Endothelial cell of umbilical vein (primary cell): ENCODE results near the gene ASTE1. TPM values are rescaled to one million over a fixed set of nuclear protein-coding genes. Genes with fewer than 3 reads are reported as not detected.
"Not testable (repeated sequence)": the region's sequence is repeated elsewhere in the genome, so short reads cannot be mapped to it uniquely, and the experiment has no call there.

Source experiments
- BruUV-seq: library from RNA; stranded (reverse); fragments of 400-500 nt; replicated peaks from 2 replicates; lab custom pipeline; 2021; lab: Mats Ljungman, UMichigan
- CTCF ChIA-PET: fragments of 300-600, 350-600 bp; sonication (Branson Sonifier 250); formaldehyde crosslinking; loops from one replicate; lab custom pipeline; 2021; ENCODE audit warnings: antibody characterized with exemption, inconsistent platforms; lab: Charles Lee
- POLR2A ChIA-PET: fragments of 300-600, 350-600 bp; sonication (Branson Sonifier 250); formaldehyde crosslinking; loops from one replicate; lab custom pipeline; 2021; ENCODE audit warnings: antibody characterized with exemption, inconsistent platforms; lab: Charles Lee
- DNase-seq: peaks from one replicate; pipeline ENCODE4 v3.0.0-alpha.2; 2011; ENCODE audit warnings: low read depth, low spot score
- FAIRE-seq: peaks from 2 replicates; lab custom pipeline; 2011; peaks lifted over from hg19 to GRCh38; lab: Jason Lieb, UNC
- H2AFZ ChIP-seq: 2 replicates; pipeline ENCODE4 v1.6.0; 2012; ENCODE audit warnings: low read depth, low read length, control low read depth, inconsistent platforms
- H3K27ac ChIP-seq: 2 replicates; pipeline ENCODE4 v1.5.1; 2011; ENCODE audit warnings: low read depth, mild to moderate bottlenecking, control low read depth, low read length, moderate library complexity; ENCODE audit not compliant: insufficient read depth
- H3K27me3 ChIP-seq, 2 experiments: 2 replicates each; pipeline versions ENCODE4 v1.6.0 to v1.6.1; 2011; ENCODE audit warnings: low read length in 2 of 2, mixed read lengths in 1 of 2; ENCODE audit not compliant: control insufficient read depth in 2 of 2, insufficient read depth in 2 of 2
- H3K36me3 ChIP-seq, 2 experiments: 2 replicates in 1 of 2; 3 replicates in 1 of 2; pipeline ENCODE4 v1.5.1; 2011; ENCODE audit warnings: low read length in 2 of 2, mild to moderate bottlenecking in 1 of 2, moderate library complexity in 1 of 2; ENCODE audit not compliant: control insufficient read depth in 2 of 2, insufficient read depth in 2 of 2; ENCODE audit errors: extremely low read depth in 1 of 2
- H3K4me1 ChIP-seq: 3 replicates; pipeline ENCODE4 v1.5.1; 2011; ENCODE audit warnings: mild to moderate bottlenecking, low read length; ENCODE audit not compliant: control insufficient read depth, insufficient read depth; ENCODE audit errors: extremely low read depth
- H3K4me2 ChIP-seq: 2 replicates; pipeline ENCODE4 v1.6.1; 2011; ENCODE audit warnings: low read length, control low read depth, mixed read lengths; ENCODE audit not compliant: insufficient read depth
- H3K4me3 ChIP-seq, 3 experiments: fragments of 200-600 bp in 1 of 3; sonication (generic), shearing (Covaris generic) in 1 of 3; replicated peaks in 1 of 3; 2 replicates each; pipeline ENCODE4 v1.5.1; 2011 to 2016; ENCODE audit warnings: control low read depth in 3 of 3, low read length in 3 of 3, mild to moderate bottlenecking in 2 of 3, inconsistent platforms in 1 of 3, low read depth in 1 of 3, moderate library complexity in 1 of 3; ENCODE audit not compliant: insufficient read depth in 1 of 3
- H3K79me2 ChIP-seq: 2 replicates; pipeline ENCODE4 v1.6.0; 2012; ENCODE audit warnings: low read length, inconsistent platforms; ENCODE audit not compliant: control insufficient read depth, insufficient read depth
- H3K9ac ChIP-seq: replicated peaks from 2 replicates; pipeline ENCODE3; 2011; ENCODE audit warnings: low read length, control low read depth; ENCODE audit not compliant: insufficient read depth; ENCODE audit errors: extremely low read depth
- H3K9me1 ChIP-seq: replicated peaks from 3 replicates; pipeline ENCODE4 v1.6.0; 2011; ENCODE audit warnings: mild to moderate bottlenecking, low read length; ENCODE audit not compliant: control insufficient read depth, insufficient read depth; ENCODE audit errors: extremely low read depth
- H3K9me3 ChIP-seq: replicated peaks from 2 replicates; pipeline ENCODE4 v1.5.1; 2012; ENCODE audit warnings: low read length, inconsistent platforms; ENCODE audit not compliant: control insufficient read depth, insufficient read depth
- H4K20me1 ChIP-seq: replicated peaks from 2 replicates; pipeline ENCODE3; 2011; ENCODE audit warnings: mild to moderate bottlenecking, low read length; ENCODE audit not compliant: control insufficient read depth, insufficient read depth; ENCODE audit errors: extremely low read depth
- EZH2 ChIP-seq: IDR thresholded peaks from 2 replicates; pipeline ENCODE4 v1.6.1; 2012; ENCODE audit warnings: borderline replicate concordance, low read depth, mild to moderate bottlenecking, moderate library complexity, low read length, inconsistent platforms; ENCODE audit not compliant: severe bottlenecking
- FOS ChIP-seq: IDR thresholded peaks from 2 replicates; pipeline ENCODE4 v1.6.1; 2011; ENCODE audit warnings: mild to moderate bottlenecking, low read length, moderate library complexity, borderline replicate concordance; ENCODE audit not compliant: insufficient read depth
- GATA2 ChIP-seq: IDR thresholded peaks from 2 replicates; pipeline ENCODE4 v1.7.0; 2011; ENCODE audit warnings: low read depth, mild to moderate bottlenecking, moderate library complexity, mixed read lengths, low read length; ENCODE audit not compliant: insufficient read length, insufficient read depth
- JUN ChIP-seq: IDR thresholded peaks from 2 replicates; pipeline ENCODE4 v1.6.1; 2011; ENCODE audit warnings: borderline replicate concordance, low read depth; ENCODE audit not compliant: insufficient read length, insufficient read depth
- MYC ChIP-seq: IDR thresholded peaks from one replicate; pipeline ENCODE4 v1.6.1; 2011; ENCODE audit warnings: mild to moderate bottlenecking, low read depth, low read length
- POLR2A ChIP-seq: IDR thresholded peaks from 2 replicates; pipeline ENCODE4 v1.6.1; 2012; ENCODE audit warnings: low read depth, mild to moderate bottlenecking, control low read depth, low read length
- POLR2AphosphoS5 ChIP-seq: IDR thresholded peaks from 2 replicates; pipeline ENCODE4 v1.6.1; 2012; ENCODE audit warnings: low read depth, mild to moderate bottlenecking, control low read depth, low read length, moderate library complexity; ENCODE audit not compliant: insufficient read depth
- dilution Hi-C: fragments of 300-500 bp; cut with MboI; formaldehyde crosslinking; loops from one replicate; pipeline ENCODE4 v1.15.0; 2019; ENCODE audit warnings: low sequenced_read_pairs; ENCODE audit not compliant: extremely low pct_ligation_motif_present
- intact Hi-C: fragments of 100-400 bp; cut with micrococcal nuclease; formaldehyde crosslinking; loops from one replicate; pipeline ENCODE4 v1.10.0; 2022
- polyA plus RNA-seq, 4 experiments: library from polyadenylated mRNA; depleted of rRNA in 3 of 4; stranded (reverse) in 3 of 4; unstranded in 1 of 4; fragments of >200 nt; gene quantifications; 2 replicates each; pipeline versions ENCODE4 v1.2.1 to v1.2.3, GENCODE V29; 2011 to 2012; ENCODE audit warnings: missing spikeins in 1 of 4
- total RNA-seq: library from RNA; stranded (reverse); gene quantifications from 2 replicates; pipeline ENCODE4 v1.2.3, GENCODE V29; 2021
- TF ChIP-seq, protein P1 (sequence below): IDR thresholded peaks from 2 replicates; pipeline ENCODE4 v1.6.1; 2011; ENCODE audit not compliant: insufficient read depth, insufficient read length
- TF ChIP-seq, protein P2 (sequence below), 2 donors: IDR thresholded peaks; 1 replicate in 1 of 2; 2 replicates in 1 of 2; pipeline ENCODE4 v1.5.1; 2011; ENCODE audit warnings: low read length in 2 of 2, mild to moderate bottlenecking in 2 of 2, moderate library complexity in 2 of 2, control low read depth in 1 of 2, inconsistent platforms in 1 of 2, low read depth in 1 of 2; ENCODE audit not compliant: insufficient read depth in 1 of 2; ENCODE audit errors: extremely low read depth in 1 of 2

ASTE1 gene
- total and polyA plus RNA-seq, 2 donors (not counting 3 experiments of a cell fraction or from before 2014, with no cell fraction given): 4.1 to 6.7 TPM

DNA sequence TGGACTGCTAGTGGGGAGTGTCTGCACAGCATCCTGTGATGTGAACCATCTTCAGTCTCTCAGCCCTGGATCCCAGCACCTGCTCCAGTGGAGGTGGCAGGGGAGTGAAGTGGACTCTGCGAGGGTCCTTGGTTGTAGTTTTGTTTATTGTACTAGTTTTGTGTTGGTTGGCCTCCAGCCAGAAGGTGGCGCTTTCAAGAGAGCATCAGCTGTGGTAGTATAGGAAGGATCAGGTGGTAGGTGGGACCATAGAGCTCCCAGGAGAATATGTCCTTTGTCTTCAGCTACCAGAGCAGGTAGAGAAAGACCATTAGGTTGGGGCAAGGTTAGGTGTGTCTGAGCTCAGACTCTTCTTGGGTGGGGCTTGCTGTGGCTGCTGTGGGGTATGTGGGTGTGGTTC lies 21.0 kb upstream of the ASTE1 start:
- Histone ChIP-seq H3K27ac (no peak overlapping the region), H3K27me3 (no peaks in the 10 kb centered on the region), H3K4me1 (no peaks in the 10 kb centered on the region), H3K4me2 (no peak overlapping the region), H4K20me1 (no peaks in the 10 kb centered on the region), H3K9ac (no peak overlapping the region), H3K9me1 (no peaks in the 10 kb centered on the region), H3K79me2 (no peaks in the 10 kb centered on the region), H2AFZ (no peak overlapping the region), H3K4me3 (no peak overlapping the region), H3K36me3 (no peaks in the 10 kb centered on the region), H3K9me3 (no peaks in the 10 kb centered on the region)
- intact Hi-C loops: no loop called here
- ChIA-PET POLR2A (no interaction called here), CTCF (interaction anchor here (1.1 to 1.7 kb wide), 3 partner anchors 11 to 982 kb away, joined by 3 to 5 read pairs (median 3); no protein-coding TSS in a partner anchor)
- DNase-seq: no peak
- no peak for FAIRE-seq
- dilution Hi-C loops: no loop called here
- no peak for TF ChIP-seq POLR2A
- TF ChIP-seq POLR2AphosphoS5: no peak
- TF ChIP-seq GATA2: no peak
- no peak for TF ChIP-seq MYC
- TF ChIP-seq, protein P1, sequence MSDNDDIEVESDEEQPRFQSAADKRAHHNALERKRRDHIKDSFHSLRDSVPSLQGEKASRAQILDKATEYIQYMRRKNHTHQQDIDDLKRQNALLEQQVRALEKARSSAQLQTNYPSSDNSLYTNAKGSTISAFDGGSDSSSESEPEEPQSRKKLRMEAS: no peak
- no peak for TF ChIP-seq FOS
- no peak for TF ChIP-seq JUN
- TF ChIP-seq, protein P2, sequence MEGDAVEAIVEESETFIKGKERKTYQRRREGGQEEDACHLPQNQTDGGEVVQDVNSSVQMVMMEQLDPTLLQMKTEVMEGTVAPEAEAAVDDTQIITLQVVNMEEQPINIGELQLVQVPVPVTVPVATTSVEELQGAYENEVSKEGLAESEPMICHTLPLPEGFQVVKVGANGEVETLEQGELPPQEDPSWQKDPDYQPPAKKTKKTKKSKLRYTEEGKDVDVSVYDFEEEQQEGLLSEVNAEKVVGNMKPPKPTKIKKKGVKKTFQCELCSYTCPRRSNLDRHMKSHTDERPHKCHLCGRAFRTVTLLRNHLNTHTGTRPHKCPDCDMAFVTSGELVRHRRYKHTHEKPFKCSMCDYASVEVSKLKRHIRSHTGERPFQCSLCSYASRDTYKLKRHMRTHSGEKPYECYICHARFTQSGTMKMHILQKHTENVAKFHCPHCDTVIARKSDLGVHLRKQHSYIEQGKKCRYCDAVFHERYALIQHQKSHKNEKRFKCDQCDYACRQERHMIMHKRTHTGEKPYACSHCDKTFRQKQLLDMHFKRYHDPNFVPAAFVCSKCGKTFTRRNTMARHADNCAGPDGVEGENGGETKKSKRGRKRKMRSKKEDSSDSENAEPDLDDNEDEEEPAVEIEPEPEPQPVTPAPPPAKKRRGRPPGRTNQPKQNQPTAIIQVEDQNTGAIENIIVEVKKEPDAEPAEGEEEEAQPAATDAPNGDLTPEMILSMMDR (IDR thresholded peaks at IDR 0.05; ENCODE audit: extremely low read depth in 1 of 2, insufficient read depth in 1 of 2, low read depth in 1 of 2, low read length in 2 of 2): no peak
- no peak for TF ChIP-seq EZH2
- BruUV-seq: no TSS peak

DNA sequence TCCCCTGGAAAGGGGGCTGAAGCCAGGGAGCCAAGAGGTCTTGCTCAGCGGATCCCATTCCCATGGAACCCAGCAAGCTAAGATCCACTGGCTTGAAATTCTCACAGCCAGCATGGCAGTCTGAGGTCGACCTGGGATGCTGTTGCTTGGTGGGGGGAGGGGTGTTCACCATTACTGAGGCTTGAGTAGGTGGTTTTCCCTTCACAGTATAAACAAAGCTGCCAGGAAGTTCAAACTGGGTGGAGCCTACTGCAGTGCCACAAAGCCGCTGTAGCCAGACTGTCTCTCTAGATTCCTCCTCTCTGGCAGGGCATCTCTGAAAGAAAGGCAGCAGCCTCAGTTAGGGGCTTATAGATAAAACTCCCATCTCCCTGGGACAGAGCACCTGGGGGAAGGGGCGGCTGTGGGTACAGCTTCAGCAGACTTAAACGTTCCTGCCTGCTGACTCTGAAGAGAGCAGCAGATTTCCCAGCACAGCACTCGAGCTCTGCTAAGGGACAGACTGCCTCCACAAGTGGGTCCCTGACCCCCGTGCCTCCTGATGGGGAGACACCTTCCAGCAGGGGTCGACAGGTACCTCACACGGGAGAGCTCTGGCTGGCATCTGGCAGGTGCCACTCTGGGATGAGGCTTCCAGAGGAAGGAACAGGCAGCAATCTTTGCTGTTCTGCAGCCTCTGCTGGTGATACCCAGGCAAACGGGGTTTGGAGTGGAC lies 15.8 kb upstream of the ASTE1 start:
- H3K9me1 ChIP-seq, H4K20me1 ChIP-seq, H3K9ac ChIP-seq, H2AFZ ChIP-seq, FAIRE-seq, H3K27me3 ChIP-seq, H3K27ac ChIP-seq, dilution Hi-C loops, H3K4me3 ChIP-seq, BruUV-seq, H3K4me1 ChIP-seq, H3K4me2 ChIP-seq, intact Hi-C loops, POLR2A ChIA-PET, H3K9me3 ChIP-seq, H3K79me2 ChIP-seq, DNase-seq, H3K36me3 ChIP-seq: not testable (repeated sequence)
- CTCF ChIA-PET: interaction anchor here (0.9 to 1.3 kb wide), 4 partner anchors 7 to 992 kb away, joined by 3 read pairs; partner anchors contain the start of gene CPNE4
